NOMO-1 (cell line): ENCODE results near the gene FSIP1.
A peak's percentile ranks its signal among the peaks of the same experiment; 100 is the strongest.

Experiments
- DNase-seq, 2 experiments: peaks; one replicate each; lab custom pipeline; 2025; ENCODE audit not compliant: unreplicated experiment in 2 of 2; lab: John Stamatoyannopoulos, UW

The FSIP1 gene

DNA sequence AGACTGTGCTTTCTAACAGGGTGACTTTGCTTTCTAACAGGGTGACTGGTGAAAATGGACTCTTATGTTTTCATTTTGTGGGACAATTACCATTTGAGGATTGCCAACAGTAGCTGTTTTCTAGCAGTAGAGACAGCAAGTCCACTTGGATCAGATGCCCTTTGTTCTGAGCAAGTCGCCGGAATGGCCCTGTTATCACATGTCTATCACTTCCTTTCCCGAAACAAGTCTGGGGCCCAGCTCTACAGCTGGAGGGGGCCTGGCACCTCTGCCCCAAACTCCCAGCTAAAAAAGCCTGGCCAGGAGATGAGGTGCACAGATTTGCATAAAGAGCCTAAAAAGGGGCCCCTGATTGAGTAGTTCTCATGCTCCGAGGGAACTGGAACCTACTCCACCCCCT, 157.2 kb downstream of the FSIP1 start:
- DNase-seq: no peak

GRCh38 chr15:39624806-39625205, 157.8 kb downstream of the FSIP1 start:
- DNase-seq: peak; percentile 59 to 78

GRCh38 chr15:39623529-39623931, 159.1 kb downstream of the FSIP1 start:
- peak; percentile 68 to 88 for DNase-seq

GRCh38 chr15:39622660-39623516, 159.8 kb downstream of the FSIP1 start:
- peak in 1 of 2 experiments; percentile 0 for DNase-seq

GRCh38 chr15:39621976-39622375, 160.7 kb downstream of the FSIP1 start:
- DNase-seq: no peak

- no peak for DNase-seq
Observed at GRCh38 chr15:39621210-39621609, 161.4 kb downstream of the FSIP1 start.

DNA sequence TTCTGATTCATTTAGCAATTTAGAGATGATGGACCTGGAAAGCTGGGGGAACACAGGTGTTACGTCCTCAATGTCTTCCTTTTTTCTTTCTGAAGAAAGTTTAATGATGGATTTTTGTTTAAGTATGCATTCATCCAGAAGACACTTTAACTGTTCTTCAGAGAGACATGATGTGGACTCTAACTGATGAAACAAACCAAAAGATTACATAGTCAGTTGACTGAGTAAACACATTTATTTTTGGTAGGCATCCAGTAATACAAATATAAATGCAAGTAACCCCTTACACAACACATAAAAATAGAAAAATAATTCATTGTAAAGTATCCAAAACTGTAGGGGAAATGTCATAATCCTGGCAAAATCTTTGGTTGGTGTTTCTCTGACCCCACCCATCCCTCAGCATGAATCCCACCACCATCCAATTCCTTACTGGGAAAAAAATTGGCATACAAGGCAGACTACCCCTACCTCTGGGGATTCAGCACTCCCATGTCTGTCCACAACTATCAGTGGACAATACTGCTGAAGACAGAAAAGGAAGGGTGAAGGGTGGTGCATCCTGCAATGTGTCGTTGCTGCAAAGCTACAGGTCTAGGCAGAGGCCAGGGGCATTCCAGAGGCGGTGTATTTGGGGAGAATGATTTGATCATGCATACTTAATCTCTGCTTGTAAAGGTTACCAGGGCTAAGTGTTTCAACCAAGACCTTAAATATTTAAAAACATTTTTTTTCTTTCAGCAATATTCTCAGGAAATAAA, 164.4 kb downstream of the FSIP1 start:
- DNase-seq: no peak

- peak in 1 of 2 experiments; percentile 3 for DNase-seq
Observed at GRCh38 chr15:39616731-39617455, 165.7 kb downstream of the FSIP1 start.

GRCh38 chr15:39613861-39614260, 168.8 kb downstream of the FSIP1 start:
- DNase-seq: peak; percentile 21 to 63

DNA sequence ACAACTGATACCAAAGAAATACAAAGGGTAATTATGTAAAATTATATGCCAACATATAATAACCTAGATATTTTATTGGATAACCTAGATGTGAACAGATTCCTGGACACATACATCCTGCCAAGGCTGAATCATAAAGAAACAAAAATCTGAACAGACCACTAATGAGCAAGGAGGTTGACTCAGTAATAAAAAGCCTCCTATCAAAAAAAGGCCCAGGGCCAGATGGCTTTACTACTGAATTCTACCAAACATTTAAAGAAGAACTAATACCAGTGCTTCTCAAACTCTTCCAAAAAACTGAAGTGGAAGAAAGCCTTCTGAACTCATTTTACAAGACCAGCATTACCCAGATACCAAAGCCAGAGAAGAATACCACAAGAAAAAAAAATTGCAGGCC, 169.4 kb downstream of the FSIP1 start:
- no peak for DNase-seq

- no peak for DNase-seq
Observed at GRCh38 chr15:39610665-39611064, 172.0 kb downstream of the FSIP1 start.

DNA sequence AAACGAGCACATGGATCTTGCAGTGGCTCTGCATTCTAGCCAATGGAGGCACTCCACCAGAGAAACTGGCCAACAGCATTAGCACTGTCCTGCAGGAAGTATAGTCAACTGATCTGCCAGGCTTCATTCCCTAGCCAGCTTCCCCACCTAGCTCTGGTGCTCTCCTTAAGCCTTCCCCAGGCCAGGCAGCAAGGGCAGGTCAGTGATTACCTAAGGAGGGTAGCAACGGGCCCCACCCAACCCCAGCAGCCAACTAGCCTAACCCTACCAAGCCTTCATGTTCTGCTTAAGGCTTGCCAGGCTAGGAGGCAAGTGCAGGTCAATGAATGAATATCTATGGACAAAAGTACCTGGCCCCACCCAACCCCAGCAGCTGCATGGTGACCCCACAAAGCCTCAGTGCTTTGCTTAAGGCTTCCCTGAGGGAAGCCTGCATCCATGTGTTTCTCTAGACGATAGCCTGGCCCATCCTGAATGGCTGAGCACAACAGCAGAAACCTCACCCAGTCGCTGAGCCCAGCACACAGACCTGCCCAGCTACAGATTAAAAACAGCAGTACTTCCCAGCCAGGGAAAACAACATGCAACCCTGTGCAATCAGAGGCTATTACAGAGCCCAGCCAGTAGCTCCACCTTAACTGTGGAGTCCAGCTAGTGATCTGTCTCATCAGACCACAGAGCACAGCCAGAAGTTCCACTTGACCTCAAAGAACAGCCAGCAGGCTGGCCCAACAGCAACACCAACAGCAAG, 173.3 kb downstream of the FSIP1 start:
- no peak for DNase-seq

DNA sequence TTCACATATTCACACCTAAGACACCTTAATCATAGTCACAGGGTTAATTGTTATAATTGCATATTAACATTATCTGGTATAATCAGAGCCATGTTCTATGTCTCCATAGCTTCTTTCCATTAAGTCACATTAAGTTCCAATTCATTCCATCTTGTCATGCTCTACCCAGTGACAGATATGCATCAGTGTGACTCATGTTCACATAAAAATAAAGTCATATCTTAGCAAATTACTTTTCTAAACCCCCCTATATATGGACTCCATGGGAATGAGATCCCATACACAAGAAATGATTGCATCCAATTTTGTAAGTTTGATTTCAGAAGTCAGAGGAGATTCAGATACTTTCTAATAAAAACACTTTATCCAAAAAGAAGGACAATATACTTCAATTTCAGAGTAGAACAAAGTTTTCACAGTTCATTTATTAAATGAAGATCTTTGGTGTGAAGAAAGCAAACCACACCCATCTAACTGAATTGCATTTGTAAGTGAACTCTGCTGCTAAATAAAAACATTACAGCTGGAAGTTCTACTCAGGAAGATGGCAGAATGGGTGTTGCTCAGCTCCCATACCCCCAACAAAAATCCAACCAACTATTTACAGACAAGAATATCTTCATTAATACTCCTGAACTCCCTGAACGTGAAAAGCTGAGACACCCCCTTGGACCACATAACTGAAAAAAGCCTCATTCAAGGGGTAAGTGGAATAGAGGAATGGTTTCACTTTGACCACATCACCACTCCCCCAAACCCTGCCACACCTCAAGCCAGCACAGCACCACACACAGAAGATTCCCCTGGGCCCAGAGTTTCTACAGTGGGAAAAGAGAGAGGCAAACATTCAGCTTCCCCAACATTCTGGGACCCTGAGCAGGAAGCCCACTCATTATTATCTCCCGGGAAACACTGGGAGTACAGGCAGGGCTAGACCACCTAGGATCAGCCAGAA, 174.2 kb downstream of the FSIP1 start:
- no peak for DNase-seq

DNA sequence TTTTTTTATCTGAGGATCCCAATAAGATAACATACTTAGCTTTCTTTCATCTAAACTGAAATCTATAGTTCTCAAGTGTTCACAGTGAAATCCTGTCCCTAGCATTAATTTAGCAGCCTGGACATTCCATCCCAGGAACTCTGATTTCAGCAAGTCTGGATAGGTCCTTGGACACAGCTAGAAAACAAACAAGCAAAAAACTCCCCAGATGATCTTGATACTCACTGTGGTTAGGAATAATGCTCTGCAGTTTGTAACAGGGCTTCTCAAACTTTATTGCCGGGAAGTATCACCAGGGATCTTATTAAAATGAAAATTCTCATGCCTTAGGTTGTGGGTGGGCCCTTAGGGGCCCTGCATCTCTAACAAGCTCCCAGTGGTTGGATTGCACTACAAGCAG, 177.5 kb downstream of the FSIP1 start:
- DNase-seq: no peak

GRCh38 chr15:39602143-39602542, 180.5 kb downstream of the FSIP1 start:
- no peak for DNase-seq

DNA sequence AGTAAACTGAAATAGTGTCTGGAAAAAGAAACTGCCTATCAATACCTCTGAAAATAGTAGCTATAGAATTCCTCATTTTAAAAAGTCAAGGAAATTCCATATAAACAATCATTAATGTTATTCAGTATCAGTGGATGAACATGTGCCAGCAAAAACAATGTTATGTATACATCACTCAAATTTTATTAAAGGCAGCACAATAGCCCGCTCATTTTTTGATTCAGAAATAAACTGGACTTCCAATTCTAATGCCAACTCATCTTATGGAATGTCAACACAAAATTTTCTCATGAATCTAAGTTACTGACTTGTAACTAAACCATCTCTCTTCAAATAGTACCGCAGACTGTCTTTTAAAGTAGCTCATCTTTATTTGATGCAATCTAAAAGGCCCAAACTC, 182.8 kb downstream of the FSIP1 start:
- no peak for DNase-seq

- DNase-seq: no peak
Observed at GRCh38 chr15:39598958-39599845, 183.4 kb downstream of the FSIP1 start.

DNA sequence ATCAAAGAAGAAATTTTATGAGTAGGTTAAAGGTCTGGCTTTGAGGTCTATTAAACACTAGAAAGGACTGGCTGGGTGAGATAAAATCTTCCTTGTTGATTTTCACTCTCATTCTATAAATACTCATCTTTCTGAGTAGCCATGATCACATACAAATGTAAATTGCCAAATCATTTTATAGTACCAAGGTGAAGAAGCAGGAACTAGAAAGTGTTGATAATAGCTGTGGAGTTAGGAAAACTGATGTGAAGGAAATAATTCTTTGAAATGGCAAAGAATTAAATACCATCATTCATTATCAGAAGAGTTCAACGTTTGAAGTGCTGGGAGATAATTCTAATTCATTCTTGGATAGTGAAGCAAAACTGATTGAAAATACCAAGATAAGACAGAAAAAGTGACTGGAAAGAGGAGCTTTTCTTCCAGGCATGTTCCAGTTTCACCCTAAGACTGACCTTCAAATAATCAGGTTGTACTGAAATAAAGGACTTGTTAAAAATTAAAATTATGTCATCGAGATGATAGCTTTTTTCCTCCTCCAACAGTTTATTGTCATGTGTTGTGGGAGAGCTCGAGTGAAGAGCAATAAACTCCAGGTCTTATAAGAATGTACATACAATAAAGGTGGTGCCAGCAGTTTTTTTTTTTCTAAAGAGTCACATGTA, 184.3 kb downstream of the FSIP1 start:
- DNase-seq: no peak
